Hepatocyte (in vitro differentiated cells): ENCODE measurements around the gene MYBPC2. TPM values are rescaled to one million over a fixed set of nuclear protein-coding genes. Genes with fewer than 3 reads are reported as not detected.
"Not testable (repeated sequence)": the region's sequence is repeated elsewhere in the genome, so short reads cannot be mapped to it uniquely, and the experiment has no call there.

Experiments used
- DNase-seq: peaks from one replicate; pipeline ENCODE4 v3.0.0-alpha.2; 2016; ENCODE audit warnings: low spot score
- H2AFZ ChIP-seq: fragments of 200-600 bp; sonication (generic); 2 replicates; pipeline ENCODE4 v1.6.0; 2016; ENCODE audit warnings: antibody characterized with exemption, mild to moderate bottlenecking
- H3K27ac ChIP-seq: fragments of 200-600 bp; sonication (generic); 2 replicates; pipeline ENCODE4 v1.5.1; 2016; ENCODE audit warnings: mild to moderate bottlenecking
- H3K27me3 ChIP-seq: fragments of 200-600 bp; sonication (generic); 2 replicates; pipeline ENCODE4 v1.6.1; 2016
- H3K36me3 ChIP-seq: fragments of 200-600 bp; sonication (generic); replicated peaks from 2 replicates; pipeline ENCODE4 v1.5.1; 2016; ENCODE audit warnings: low read depth; ENCODE audit not compliant: insufficient read depth
- H3K4me1 ChIP-seq: fragments of 200-600 bp; sonication (generic); 2 replicates; pipeline ENCODE4 v1.5.1; 2016; ENCODE audit warnings: mild to moderate bottlenecking, moderate library complexity; ENCODE audit not compliant: insufficient read depth
- H3K4me2 ChIP-seq: fragments of 200-600 bp; sonication (generic); 2 replicates; pipeline ENCODE4 v1.6.0; 2016
- H3K4me3 ChIP-seq: fragments of 200-600 bp; sonication (generic); 2 replicates; pipeline ENCODE4 v1.5.1; 2016; ENCODE audit warnings: mild to moderate bottlenecking
- H3K79me2 ChIP-seq: fragments of 200-600 bp; sonication (generic); 2 replicates; pipeline ENCODE4 v1.6.0; 2017; ENCODE audit warnings: mild to moderate bottlenecking
- H3K9me2 ChIP-seq: fragments of 200-600 bp; sonication (generic); replicated peaks from 2 replicates; pipeline ENCODE4 v1.6.0; 2017; ENCODE audit warnings: mild to moderate bottlenecking; ENCODE audit not compliant: insufficient read depth
- H3K9me3 ChIP-seq: fragments of 200-600 bp; sonication (generic); 2 replicates; pipeline ENCODE4 v1.5.1; 2016; ENCODE audit warnings: low read depth, mild to moderate bottlenecking
- H4K20me1 ChIP-seq: fragments of 200-600 bp; sonication (generic); 2 replicates; pipeline ENCODE4 v1.6.0; 2016; ENCODE audit warnings: mild to moderate bottlenecking; ENCODE audit not compliant: insufficient read depth, poor library complexity, severe bottlenecking
- EZH2 ChIP-seq: fragments of 200-600 bp; sonication (generic); IDR thresholded peaks from 2 replicates; pipeline ENCODE4 v1.6.1; 2016; ENCODE audit warnings: antibody characterized with exemption, mild to moderate bottlenecking, borderline replicate concordance
- EZH2phosphoT487 ChIP-seq: fragments of 200-600 bp; sonication (generic); IDR thresholded peaks from one replicate; pipeline ENCODE4 v1.6.1; 2018; ENCODE audit warnings: antibody characterized with exemption, mild to moderate bottlenecking, low read depth, moderate library complexity; ENCODE audit not compliant: unreplicated experiment, severe bottlenecking
- WGBS: methylation state at CpG from one replicate; pipeline ENCODE4 v1.1.6; 2016; ENCODE audit warnings: low lambda C conversion rate; ENCODE audit errors: missing lambda C conversion rate; 5-methylcytosine and 5-hydroxymethylcytosine counted together
- polyA plus RNA-seq: library from polyadenylated mRNA; unstranded; fragments of >200 nt; fragmentation: Nextera tagmentation; extraction: Ambion mirVana; gene quantifications from 2 replicates; pipeline ENCODE4 v1.2.1, GENCODE V29; 2016
- total RNA-seq: library from RNA; depleted of rRNA; stranded (reverse); fragments of >200 nt; gene quantifications from 2 replicates; pipeline ENCODE4 v1.2.3, GENCODE V29; 2014
- TF ChIP-seq, protein P1 (sequence below): fragments of 200-600 bp; sonication (generic); IDR thresholded peaks from 2 replicates; pipeline ENCODE4 v1.5.1; 2016; ENCODE audit warnings: antibody characterized with exemption, mild to moderate bottlenecking; ENCODE audit not compliant: poor library complexity

The MYBPC2 gene
- total and polyA plus RNA-seq, 2 experiments from 2014 or later: 0.07 TPM; not detected in 1

DNA sequence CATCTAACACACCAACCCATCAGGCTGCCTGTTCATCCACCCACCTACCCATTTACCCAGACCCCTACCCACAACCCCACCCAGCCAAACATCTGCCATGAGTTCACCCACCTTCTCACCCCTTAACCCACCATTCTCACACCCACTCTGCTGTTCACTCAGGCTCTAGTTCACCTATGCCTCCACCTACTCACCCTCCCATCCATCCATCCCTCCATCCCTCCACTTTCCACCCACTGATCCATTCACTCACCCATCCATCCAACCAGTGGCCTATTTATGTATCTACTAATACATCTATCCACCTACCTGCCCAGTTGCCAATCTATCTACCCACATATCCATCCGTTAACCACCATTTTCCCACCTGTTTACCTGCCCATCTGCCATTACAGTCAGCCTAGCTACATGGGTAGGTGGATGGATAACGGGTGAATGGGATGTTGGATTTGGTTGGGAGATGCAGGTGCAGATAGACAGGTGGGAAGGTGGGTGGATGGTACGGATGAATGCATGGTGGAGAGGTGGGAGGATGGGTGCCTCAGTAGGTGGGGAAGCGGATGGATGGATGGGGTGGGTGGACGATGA is 5.3 kb downstream of the MYBPC2 start:
- Histone ChIP-seq H3K4me2 (no peak overlapping the region), H3K27me3 (no peaks in the 10 kb centered on the region), H3K79me2 (no peaks in the 10 kb centered on the region), H3K9me2 (no peaks in the 10 kb centered on the region), H2AFZ (no peak overlapping the region), H4K20me1 (no peaks in the 10 kb centered on the region), H3K27ac (no peak overlapping the region), H3K4me1 (no peaks in the 10 kb centered on the region), H3K36me3 (no peaks in the 10 kb centered on the region), H3K9me3 (no peaks in the 10 kb centered on the region), H3K4me3 (no peak overlapping the region)
- DNase-seq: no peak
- no peak for TF ChIP-seq EZH2phosphoT487
- no peak for TF ChIP-seq EZH2
- TF ChIP-seq, protein P1, sequence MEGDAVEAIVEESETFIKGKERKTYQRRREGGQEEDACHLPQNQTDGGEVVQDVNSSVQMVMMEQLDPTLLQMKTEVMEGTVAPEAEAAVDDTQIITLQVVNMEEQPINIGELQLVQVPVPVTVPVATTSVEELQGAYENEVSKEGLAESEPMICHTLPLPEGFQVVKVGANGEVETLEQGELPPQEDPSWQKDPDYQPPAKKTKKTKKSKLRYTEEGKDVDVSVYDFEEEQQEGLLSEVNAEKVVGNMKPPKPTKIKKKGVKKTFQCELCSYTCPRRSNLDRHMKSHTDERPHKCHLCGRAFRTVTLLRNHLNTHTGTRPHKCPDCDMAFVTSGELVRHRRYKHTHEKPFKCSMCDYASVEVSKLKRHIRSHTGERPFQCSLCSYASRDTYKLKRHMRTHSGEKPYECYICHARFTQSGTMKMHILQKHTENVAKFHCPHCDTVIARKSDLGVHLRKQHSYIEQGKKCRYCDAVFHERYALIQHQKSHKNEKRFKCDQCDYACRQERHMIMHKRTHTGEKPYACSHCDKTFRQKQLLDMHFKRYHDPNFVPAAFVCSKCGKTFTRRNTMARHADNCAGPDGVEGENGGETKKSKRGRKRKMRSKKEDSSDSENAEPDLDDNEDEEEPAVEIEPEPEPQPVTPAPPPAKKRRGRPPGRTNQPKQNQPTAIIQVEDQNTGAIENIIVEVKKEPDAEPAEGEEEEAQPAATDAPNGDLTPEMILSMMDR: no peak
- WGBS: 94% methylated on average over 5 of the region's 5 CpGs

DNA sequence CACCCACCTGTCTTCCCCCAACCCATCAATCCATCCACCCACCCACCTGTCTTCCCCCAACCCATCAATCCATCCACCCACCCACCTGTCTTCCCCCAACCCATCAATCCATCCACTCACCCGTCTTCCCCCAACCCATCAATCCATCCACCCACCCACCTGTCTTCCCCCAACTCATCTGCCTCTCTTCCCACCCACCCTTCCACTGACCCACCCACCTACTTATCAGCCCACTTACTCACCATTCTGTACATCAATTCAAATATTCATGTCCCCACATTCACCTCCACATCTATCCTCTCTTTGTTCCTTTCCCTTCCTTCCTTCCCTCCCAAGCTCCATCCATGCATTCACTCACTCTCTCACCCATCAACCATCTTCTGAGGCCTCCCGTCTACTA is 6.4 kb downstream of the MYBPC2 start:
- H4K20me1 ChIP-seq, H3K4me1 ChIP-seq, H3K9me2 ChIP-seq, DNase-seq, H3K36me3 ChIP-seq, H3K79me2 ChIP-seq, H3K4me3 ChIP-seq, H3K27me3 ChIP-seq, H3K9me3 ChIP-seq, H3K27ac ChIP-seq, H3K4me2 ChIP-seq, H2AFZ ChIP-seq: not testable (repeated sequence)
- 100% methylated on average over 1 of the region's 2 CpGs for WGBS

DNA sequence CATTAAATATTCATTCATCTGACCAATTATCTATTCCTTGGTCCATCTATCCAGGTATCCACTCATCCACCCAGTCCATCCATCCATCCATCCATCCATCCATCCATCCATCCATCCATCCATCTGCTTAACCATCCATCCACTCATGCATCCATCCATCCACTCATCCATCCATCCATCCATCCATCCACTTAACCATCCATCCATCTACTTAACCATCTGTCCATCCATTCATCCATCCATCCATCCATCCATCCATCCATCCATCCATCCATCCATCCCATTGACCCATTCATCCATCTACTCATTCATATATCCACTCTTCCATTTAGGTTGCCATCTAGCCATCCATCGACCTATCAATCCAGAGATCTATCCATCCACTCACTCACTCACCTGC is 11.4 kb downstream of the MYBPC2 start:
- no peaks in the 10 kb centered on the region for H3K36me3 ChIP-seq
- no peak overlapping the region for H3K4me2 ChIP-seq
- H3K9me2 ChIP-seq: no peaks in the 10 kb centered on the region
- no peak overlapping the region for H3K27ac ChIP-seq
- H4K20me1 ChIP-seq: no peaks in the 10 kb centered on the region
- no peak overlapping the region for H2AFZ ChIP-seq
- no peak for TF ChIP-seq EZH2
- TF ChIP-seq EZH2phosphoT487: no peak
- TF ChIP-seq, protein P1: no peak
- H3K9me3 ChIP-seq: no peaks in the 10 kb centered on the region
- 66% methylated on average over 1 of the region's 1 CpG for WGBS
- no peak for DNase-seq
- H3K27me3 ChIP-seq: no peaks in the 10 kb centered on the region
- H3K4me3 ChIP-seq: no peak overlapping the region
- no peaks in the 10 kb centered on the region for H3K4me1 ChIP-seq
- no peaks in the 10 kb centered on the region for H3K79me2 ChIP-seq

DNA sequence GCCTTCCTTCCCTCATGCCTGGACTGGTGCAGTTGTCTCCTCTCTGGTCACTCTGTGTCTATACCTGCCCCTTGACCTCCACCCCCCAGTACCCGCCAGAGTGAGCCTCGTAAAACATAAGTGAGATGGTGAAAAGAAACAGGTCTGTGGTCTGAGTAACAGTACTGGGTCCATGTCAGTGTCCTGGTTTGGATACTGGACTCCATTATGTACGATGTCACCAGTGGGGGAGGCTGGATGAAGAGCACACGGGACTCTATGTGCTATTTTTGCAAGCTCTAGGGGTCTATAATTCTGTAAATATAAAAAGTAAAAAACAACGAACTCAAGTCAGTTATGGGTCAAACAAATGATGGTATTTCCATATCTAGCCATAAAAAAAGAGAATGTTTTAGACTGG is 14.4 kb downstream of the MYBPC2 start:
- DNase-seq: no peak
- Histone ChIP-seq H3K4me1 (no peaks in the 10 kb centered on the region), H3K9me2 (no peaks in the 10 kb centered on the region), H3K36me3 (no peaks in the 10 kb centered on the region), H3K4me3 (no peak overlapping the region), H3K9me3 (no peaks in the 10 kb centered on the region), H3K27me3 (no peaks in the 10 kb centered on the region), H2AFZ (no peak overlapping the region), H3K4me2 (no peak overlapping the region), H4K20me1 (no peaks in the 10 kb centered on the region), H3K27ac (no peak overlapping the region), H3K79me2 (no peaks in the 10 kb centered on the region)
- WGBS: 85% methylated on average over 5 of the region's 5 CpGs
- TF ChIP-seq EZH2phosphoT487: no peak
- TF ChIP-seq EZH2: no peak
- TF ChIP-seq, protein P1: no peak
